Testis (tissue), 3 donors: Measurements from ENCODE around the gene PIGM. TPM values are rescaled to one million over a fixed set of nuclear protein-coding genes. Genes with fewer than 3 reads are reported as not detected.
A peak's percentile ranks its signal among the peaks of the same experiment; 100 is the strongest.

Experiments
- DNase-seq: peaks from one replicate; pipeline ENCODE4 v3.0.0-alpha.2; 2019
- H3K27ac ChIP-seq, 2 donors: fragments of 200-600 bp; sonication (generic); one replicate each; pipeline ENCODE4 v1.5.1; 2019
- H3K27me3 ChIP-seq: fragments of 200-600 bp; sonication (generic); one replicate; pipeline ENCODE4 v1.5.1; 2019
- H3K36me3 ChIP-seq: fragments of 200-600 bp; sonication (generic); one replicate; pipeline ENCODE4 v1.5.1; 2017; ENCODE audit warnings: low read depth; ENCODE audit errors: missing control alignments
- H3K4me1 ChIP-seq: fragments of 200-600 bp; sonication (generic); one replicate; pipeline ENCODE4 v1.5.1; 2019
- H3K4me3 ChIP-seq, 2 donors: fragments of 200-600 bp; sonication (generic); one replicate each; pipeline ENCODE4 v1.5.1; 2017 to 2019
- H3K9me3 ChIP-seq: fragments of 200-600 bp; sonication (generic); one replicate; pipeline ENCODE4 v1.5.1; 2017
- CTCF ChIP-seq, 3 experiments: fragments of 450-650 bp in 2 of 3; fragments of 200-600 bp in 1 of 3; sonication (generic) in 1 of 3; IDR thresholded peaks; one replicate each; pipeline ENCODE4 v1.5.1; 2016 to 2019; ENCODE audit warnings: antibody characterized with exemption in 3 of 3, mild to moderate bottlenecking in 2 of 3, moderate library complexity in 1 of 3
- POLR2A ChIP-seq: fragments of 450-650 bp; IDR thresholded peaks from one replicate; pipeline ENCODE4 v1.6.1; 2017; ENCODE audit warnings: antibody characterized with exemption, mild to moderate bottlenecking, moderate library complexity
- WGBS, 2 donors: methylation state at CpG; one replicate each; pipeline ENCODE4 v1.1.5; 2018; 5-methylcytosine and 5-hydroxymethylcytosine counted together
- intact Hi-C: fragments of 100-400 bp; cut with DNase I; formaldehyde crosslinking; loops from one replicate; pipeline ENCODE4 v1.15.1; 2023; ENCODE audit warnings: low total_unique reads
- polyA plus RNA-seq: library from polyadenylated mRNA; stranded (reverse); fragments of 350-450 nt; fragmentation: Illumina TruSeq; extraction: RNeasy Lipid Tissue Mini Kit (QIAGEN cat#74804); gene quantifications from one replicate; pipeline ENCODE4 v1.2.3, GENCODE V29; 2014; ENCODE audit warnings: low read depth, low replicate concordance; ENCODE audit not compliant: insufficient read depth
- total RNA-seq, 2 donors: library from RNA; depleted of rRNA; stranded (reverse); fragments of >200 nt; gene quantifications; one replicate each; pipeline ENCODE4 v1.2.3, GENCODE V29; 2016

PIGM gene
- total and polyA plus RNA-seq, 3 donors from 2014 or later: 5.1 to 9.1 (median 6.5) TPM

DNA sequence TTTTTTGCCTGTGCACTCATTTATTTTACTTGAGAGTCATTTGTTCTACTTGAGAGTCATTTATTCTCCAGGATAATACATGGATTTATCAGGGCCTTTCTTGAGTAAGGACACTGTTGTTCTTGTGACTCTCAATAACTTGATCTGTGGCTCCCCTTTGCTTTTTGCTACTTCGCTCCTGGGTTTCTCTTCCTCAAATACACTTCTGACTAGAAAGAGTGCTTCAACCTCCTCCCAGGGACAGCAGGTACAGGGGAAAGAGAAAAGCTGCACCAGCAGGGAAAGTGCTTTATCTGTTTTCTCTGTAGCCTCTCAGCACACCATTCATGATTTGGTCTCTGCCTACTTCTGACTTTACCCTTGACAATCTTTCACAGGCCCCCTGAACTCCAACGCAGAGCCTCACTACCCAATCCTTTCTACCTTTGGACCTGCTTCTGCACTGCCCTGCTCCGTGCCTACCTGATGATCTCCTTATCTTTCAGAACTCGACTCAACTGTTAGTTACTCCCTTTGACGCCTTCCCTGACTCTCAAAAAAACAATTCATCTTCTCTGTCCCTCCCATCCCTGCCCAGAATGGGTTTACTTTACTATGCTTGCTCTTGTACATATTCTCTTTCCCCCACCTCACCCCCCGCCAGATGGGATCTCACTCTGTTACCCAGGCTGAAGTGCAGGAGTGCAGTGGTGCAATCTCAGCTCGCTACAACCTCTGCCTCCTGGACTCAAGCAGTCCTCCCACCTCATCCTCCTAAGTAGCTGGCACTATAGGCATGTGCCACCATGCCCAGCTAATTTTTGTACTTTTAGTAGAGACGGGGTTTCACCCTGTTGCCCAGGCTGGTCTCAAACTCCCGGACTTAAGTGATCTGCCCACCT is 15.6 kb upstream of the PIGM start:
- intact Hi-C loops: no loop called here
- WGBS, 2 donors: 65 to 69% methylated on average over 9 of the region's 9 CpGs
- DNase-seq: no peak
- TF ChIP-seq CTCF (IDR thresholded peaks at IDR 0.05): no peak
- TF ChIP-seq POLR2A: no peak
- Histone ChIP-seq H3K4me1 (peaks cover 13% of the 10 kb centered on the region), H3K4me3 (no peak overlapping the region), H3K9me3 (no peaks in the 10 kb centered on the region), H3K27me3 (no peaks in the 10 kb centered on the region), H3K27ac (no peak overlapping the region), H3K36me3 (no peaks in the 10 kb centered on the region)

DNA sequence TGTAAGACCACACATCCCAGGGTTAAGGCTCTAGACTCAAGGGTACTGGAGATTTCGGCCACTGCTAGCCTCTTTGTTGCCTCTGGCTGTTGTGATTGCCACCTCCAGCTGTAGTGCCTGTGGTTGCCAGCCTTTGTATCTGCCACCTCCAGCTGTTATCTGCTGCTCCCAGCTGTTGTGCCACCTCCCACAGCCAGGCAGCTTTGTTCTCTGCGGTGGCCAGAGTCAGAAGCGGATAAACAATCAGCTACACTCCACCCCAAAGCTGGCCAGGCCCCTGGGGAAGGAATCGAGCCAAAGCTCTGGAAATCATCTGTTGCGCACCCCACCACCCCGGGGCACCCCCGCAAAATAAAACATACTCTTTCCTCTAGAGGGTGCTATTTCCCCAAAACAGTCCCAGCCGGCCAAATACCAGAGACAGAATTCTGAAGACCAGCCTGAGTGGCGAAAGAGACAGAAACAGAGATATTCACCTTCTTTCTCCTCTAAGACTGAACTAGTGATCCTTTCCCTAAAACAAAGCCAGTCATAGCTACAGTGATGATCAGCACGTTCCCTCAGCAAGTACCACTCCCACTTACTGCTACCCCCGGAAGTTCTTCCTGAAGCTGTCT is 14.8 kb upstream of the PIGM start:
- Histone ChIP-seq H3K27me3 (no peaks in the 10 kb centered on the region), H3K4me3 (no peak overlapping the region), H3K27ac (no peak overlapping the region), H3K9me3 (no peaks in the 10 kb centered on the region), H3K4me1 (peaks cover 13% of the 10 kb centered on the region), H3K36me3 (no peaks in the 10 kb centered on the region)
- no peak for TF ChIP-seq POLR2A
- peak in 2 of 3 experiments; percentile 52 to 65 for TF ChIP-seq CTCF (IDR thresholded peaks at IDR 0.05)
- WGBS, 2 donors: 16 to 22% methylated on average over 11 of the region's 11 CpGs
- intact Hi-C loops: no loop called here
- DNase-seq: peak; percentile 43

DNA sequence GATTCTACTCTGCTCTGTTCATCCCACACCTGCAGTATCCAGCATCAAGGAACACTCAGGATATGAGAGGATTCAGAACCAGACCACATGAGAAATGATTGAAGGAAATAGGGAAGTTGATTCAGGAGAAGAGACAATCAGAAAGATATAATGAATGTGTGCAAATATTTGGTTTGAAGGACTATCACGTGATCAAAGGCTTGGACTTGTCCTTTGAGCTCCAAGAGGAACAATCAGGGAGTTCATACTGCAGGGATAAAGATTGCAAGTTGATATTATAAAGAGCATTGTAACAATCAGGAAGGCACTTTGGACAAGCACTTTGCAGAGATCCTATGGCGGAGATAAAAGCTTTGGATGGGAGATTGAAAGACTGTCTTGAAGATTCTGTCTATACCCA is 13.9 kb upstream of the PIGM start:
- intact Hi-C loops: no loop called here
- H3K27me3 ChIP-seq: no peaks in the 10 kb centered on the region
- no peak overlapping the region for H3K4me3 ChIP-seq
- no peak for DNase-seq
- H3K27ac ChIP-seq: no peak overlapping the region
- H3K9me3 ChIP-seq: no peaks in the 10 kb centered on the region
- TF ChIP-seq CTCF (IDR thresholded peaks at IDR 0.05): no peak
- no peak for TF ChIP-seq POLR2A
- 66 to 67% methylated on average over 2 of the region's 2 CpGs for WGBS, 2 donors
- H3K36me3 ChIP-seq: no peaks in the 10 kb centered on the region
- H3K4me1 ChIP-seq: peaks cover 13% of the 10 kb centered on the region

- Histone ChIP-seq H3K4me1 (peaks cover 13% of the 10 kb centered on the region), H3K27ac (no peak overlapping the region), H3K9me3 (no peaks in the 10 kb centered on the region), H3K4me3 (no peak overlapping the region), H3K36me3 (no peaks in the 10 kb centered on the region), H3K27me3 (no peaks in the 10 kb centered on the region)
- DNase-seq: no peak
- TF ChIP-seq CTCF (IDR thresholded peaks at IDR 0.05) (no peak), POLR2A (no peak)
- intact Hi-C loops: no loop called here
These were observed 11.8 kb upstream of the PIGM start for GRCh38 chr1:160043543-160043942.
